H1 (cell line): ENCODE measurements around the gene RAP2A. TPM values are rescaled to one million over a fixed set of nuclear protein-coding genes. Genes with fewer than 3 reads are reported as not detected.

Experiments used
- ATF3 ChIP-seq: IDR thresholded peaks from 2 replicates; pipeline ENCODE4 v1.6.1; 2011; ENCODE audit warnings: low read depth, mild to moderate bottlenecking, low read length; ENCODE audit not compliant: insufficient read depth
- BRCA1 ChIP-seq: IDR thresholded peaks from 2 replicates; pipeline ENCODE4 v1.6.1; 2012; ENCODE audit warnings: low read depth, low read length, improper control_type of control experiment
- CBX8 ChIP-seq: fragments of 300-800, 300-1000 bp; sonication (generic); IDR thresholded peaks from 2 replicates; pipeline ENCODE4 v1.7.1; 2016; ENCODE audit warnings: low read depth, low read length, borderline replicate concordance
- CTBP2 ChIP-seq: IDR thresholded peaks from 2 replicates; pipeline ENCODE4 v1.7.0; 2011; ENCODE audit warnings: borderline replicate concordance, mild to moderate bottlenecking, moderate library complexity, mixed read lengths, low read length; ENCODE audit not compliant: insufficient read depth, insufficient read length
- EP300 ChIP-seq, 2 experiments: IDR thresholded peaks; 1 replicate in 1 of 2; 2 replicates in 1 of 2; pipeline ENCODE4 v1.6.1; 2011 to 2012; ENCODE audit warnings: low read depth in 2 of 2, low read length in 2 of 2, mild to moderate bottlenecking in 2 of 2, borderline replicate concordance in 1 of 2, inconsistent platforms in 1 of 2, moderate library complexity in 1 of 2
- JUND ChIP-seq: IDR thresholded peaks from 2 replicates; pipeline ENCODE4 v1.6.1; 2011; ENCODE audit warnings: mild to moderate bottlenecking, improper control_type of control experiment, low read length
- NRF1 ChIP-seq: IDR thresholded peaks from 2 replicates; pipeline ENCODE4 v1.6.1; 2011; ENCODE audit warnings: mild to moderate bottlenecking, low read depth, low read length, improper control_type of control experiment
- RXRA ChIP-seq: IDR thresholded peaks from 2 replicates; pipeline ENCODE4 v1.6.1; 2011; ENCODE audit warnings: low read depth, mild to moderate bottlenecking, low read length, moderate library complexity; ENCODE audit not compliant: insufficient read depth
- SIRT6 ChIP-seq: IDR thresholded peaks from one replicate; pipeline ENCODE4 v1.7.1; 2012; ENCODE audit warnings: low read length, inconsistent platforms
- SP2 ChIP-seq: IDR thresholded peaks from 2 replicates; pipeline ENCODE4 v1.6.1; 2012; ENCODE audit warnings: mild to moderate bottlenecking, low read length, inconsistent platforms
- SP4 ChIP-seq: IDR thresholded peaks from 2 replicates; pipeline ENCODE4 v1.6.1; 2012; ENCODE audit warnings: low read length, inconsistent platforms
- polyA plus RNA-seq, 7 experiments: library from polyadenylated mRNA; depleted of rRNA in 3 of 7; stranded (reverse) in 5 of 7; unstranded in 2 of 7; fragments of >200 nt in 5 of 7; fragments of 200-250 nt in 2 of 7; gene quantifications; 1 replicate in 5 of 7; 2 replicates in 1 of 7; 4 replicates in 1 of 7; pipeline versions ENCODE4 v1.2.1 to v1.2.3, GENCODE V29; 2011 to 2013; ENCODE audit warnings: missing spikeins in 2 of 7, mixed read lengths in 2 of 7
- total RNA-seq: library from RNA; stranded (reverse); fragmentation: NEBNext Ultra II Directional; extraction: Animal tissue kit (Norgen Biotek cat#: 25700); gene quantifications from 2 replicates; pipeline ENCODE4 v1.2.1, GENCODE V29; 2021

Gene RAP2A
- total and polyA plus RNA-seq, 2 of the 8 experiments (the other 6 are each of a cell fraction or from before 2014, with no cell fraction given): 8.4 to 43.4 TPM

DNA sequence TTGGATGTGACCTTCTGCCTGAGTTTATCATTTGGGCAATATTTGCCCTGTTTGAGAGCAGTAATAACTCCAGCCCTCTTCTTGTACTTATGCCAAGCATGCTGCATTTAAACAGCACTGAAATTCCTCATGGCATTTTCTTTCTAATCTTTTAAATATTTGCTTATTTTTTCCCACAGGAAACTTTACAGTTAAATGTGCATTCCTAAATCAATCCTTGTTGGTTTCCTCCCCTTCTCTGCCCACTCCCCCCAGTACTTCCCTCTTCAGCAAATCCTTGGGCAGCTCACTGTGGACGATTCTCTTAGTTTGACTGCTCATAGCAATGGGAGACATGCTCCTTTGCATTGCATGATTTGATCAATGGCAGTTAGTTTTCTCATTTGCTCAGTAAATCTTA, 68.7 kb downstream of the RAP2A start (continued):
- TF ChIP-seq ATF3 (no peak), SP4 (no peak), BRCA1 (no peak), CTBP2 (no peak), SP2 (no peak), CBX8 (no peak), NRF1 (no peak), RXRA (no peak), JUND (no peak), SIRT6 (no peak), EP300 (IDR thresholded peaks at IDR 0.05; ENCODE audit: borderline replicate concordance in 1 of 2, low read depth in 2 of 2, low read length in 2 of 2) (no peak)
